NOMO-1 (cell line): ENCODE results near the gene CXCL13.
"Not testable (repeated sequence)": the region's sequence is repeated elsewhere in the genome, so short reads cannot be mapped to it uniquely, and the experiment has no call there.

Source experiments
- DNase-seq, 2 experiments: peaks; one replicate each; lab custom pipeline; 2025; ENCODE audit not compliant: unreplicated experiment in 2 of 2; lab: John Stamatoyannopoulos, UW

The CXCL13 gene

GRCh38 chr4:77652237-77652897 lies 46.7 kb downstream of the CXCL13 start:
- no peak for DNase-seq

GRCh38 chr4:77653162-77653758 lies 47.6 kb downstream of the CXCL13 start:
- no peak for DNase-seq

GRCh38 chr4:77660318-77660717 lies 54.7 kb downstream of the CXCL13 start:
- DNase-seq, result not testable (repeated sequence)
